Activated T-cell treated with anti-CD3 and anti-CD28 coated beads, Interleukin-2, amount 50 U/mL, for 72 hours (primary cell): ENCODE data around the gene SLC4A4. TPM values are rescaled to one million over a fixed set of nuclear protein-coding genes. Genes with fewer than 3 reads are reported as not detected.

ENCODE experiments used
- ATAC-seq, 2 donors: fragments of 150-1000 bp; cut with Tn5 transposase; replicated peaks in 1 of 2; 2 replicates each; pipeline ENCODE4 v1.10.0; 2021; ENCODE audit warnings: moderate library complexity in 2 of 2, mild to moderate bottlenecking in 1 of 2
- DNase-seq, 2 donors: peaks; one replicate each; pipeline ENCODE4 v3.0.0; 2021 to 2022; ENCODE audit warnings: mixed read lengths in 1 of 2
- H3K27ac Mint-ChIP-seq: one replicate; pipeline ENCODE4 v1.8.0; 2022; ENCODE audit warnings: mild to moderate bottlenecking, moderate library complexity, mixed read lengths
- H3K27me3 Mint-ChIP-seq: one replicate; pipeline ENCODE4 v1.8.0; 2022; ENCODE audit warnings: low read depth, mixed read lengths
- H3K36me3 Mint-ChIP-seq, 2 donors: one replicate each; pipeline ENCODE4 v1.8.0; 2022; ENCODE audit warnings: mixed read lengths in 2 of 2, mild to moderate bottlenecking in 1 of 2; ENCODE audit not compliant: insufficient read depth in 2 of 2
- H3K4me1 Mint-ChIP-seq: one replicate; pipeline ENCODE4 v1.8.0; 2022; ENCODE audit warnings: low read depth, mixed read lengths
- H3K4me3 Mint-ChIP-seq, 2 donors: one replicate each; pipeline ENCODE4 v1.8.0; 2022; ENCODE audit warnings: mild to moderate bottlenecking in 2 of 2, mixed read lengths in 2 of 2, moderate library complexity in 2 of 2
- H3K9me3 Mint-ChIP-seq, 2 donors: one replicate each; pipeline ENCODE4 v1.8.0; 2022; ENCODE audit warnings: mixed read lengths in 2 of 2
- total RNA-seq, 2 donors: library from RNA; stranded (reverse); gene quantifications; one replicate each; pipeline ENCODE4 v1.2.3, GENCODE V29; 2022

Gene SLC4A4
- total RNA-seq, 2 donors from 2014 or later: 0.26 to 0.46 TPM

DNA sequence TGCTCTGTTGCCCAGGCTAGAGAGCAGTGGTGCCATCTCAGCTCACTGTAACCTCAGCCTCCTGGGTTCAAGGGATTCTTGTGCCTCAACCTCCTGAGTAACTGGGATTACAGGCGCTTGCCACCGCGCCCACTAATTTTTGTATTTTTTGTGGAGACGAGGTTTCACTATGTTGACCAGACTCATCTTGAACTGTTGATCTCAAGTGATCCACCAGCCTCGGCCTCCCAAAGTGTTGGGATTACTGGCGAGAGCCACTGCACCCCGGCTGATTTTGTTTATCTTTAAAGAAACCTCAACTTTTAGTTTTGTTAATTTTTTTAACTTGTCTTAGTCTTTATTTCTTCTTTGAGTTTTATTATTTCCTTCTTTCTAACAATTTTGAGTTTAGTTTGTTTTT is 163.2 kb downstream of the SLC4A4 start:
- Mint-ChIP-seq H3K4me1 (no peaks in the 10 kb centered on the region), H3K27me3 (no peaks in the 10 kb centered on the region), H3K36me3 (no peaks in the 10 kb centered on the region), H3K9me3 (no peaks in the 10 kb centered on the region), H3K4me3 (no peak overlapping the region), H3K27ac (no peak overlapping the region)
- ATAC-seq (no peak), DNase-seq (no peak)

DNA sequence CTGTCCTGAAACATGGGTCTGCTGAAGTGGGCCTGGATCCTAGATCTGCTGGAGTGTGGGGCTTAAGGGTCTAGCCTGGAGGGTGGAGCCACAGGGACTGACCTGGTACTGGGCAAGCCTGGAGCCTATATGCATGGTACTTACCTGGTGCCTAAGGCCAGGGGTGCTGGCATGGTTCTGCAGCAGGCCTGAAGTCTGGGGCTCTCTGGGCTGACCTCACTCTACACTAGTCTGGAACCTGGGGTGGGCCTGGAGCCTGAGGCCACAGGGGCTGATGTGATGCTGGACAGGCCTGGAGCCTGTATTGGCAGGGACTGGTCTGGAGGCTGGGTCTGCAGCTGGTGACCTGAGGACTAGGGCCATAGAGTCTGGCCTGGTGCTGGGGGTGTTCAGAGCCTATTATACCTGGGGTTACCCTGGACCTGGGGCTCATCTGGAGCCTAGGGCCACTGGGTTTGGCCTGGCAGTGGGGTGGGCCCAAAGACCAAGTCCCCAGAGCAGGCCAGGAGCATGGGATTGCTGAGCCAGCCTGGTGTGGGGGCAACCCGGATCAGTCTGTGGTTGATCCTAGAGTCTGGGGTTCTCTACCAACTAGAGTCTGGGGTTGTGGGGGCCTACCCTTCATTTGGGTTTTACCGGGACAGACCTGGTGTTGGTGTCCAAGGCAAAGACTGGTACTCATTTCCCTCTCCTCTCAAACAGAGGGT is 179.6 kb downstream of the SLC4A4 start:
- H3K36me3 Mint-ChIP-seq: no peaks in the 10 kb centered on the region
- H3K9me3 Mint-ChIP-seq: peaks cover 4 to 5% of the 10 kb centered on the region in 2 donors
- no peak for DNase-seq
- no peaks in the 10 kb centered on the region for H3K27me3 Mint-ChIP-seq
- H3K4me3 Mint-ChIP-seq: no peak overlapping the region
- H3K4me1 Mint-ChIP-seq: no peaks in the 10 kb centered on the region
- ATAC-seq: no peak
- no peak overlapping the region for H3K27ac Mint-ChIP-seq

DNA sequence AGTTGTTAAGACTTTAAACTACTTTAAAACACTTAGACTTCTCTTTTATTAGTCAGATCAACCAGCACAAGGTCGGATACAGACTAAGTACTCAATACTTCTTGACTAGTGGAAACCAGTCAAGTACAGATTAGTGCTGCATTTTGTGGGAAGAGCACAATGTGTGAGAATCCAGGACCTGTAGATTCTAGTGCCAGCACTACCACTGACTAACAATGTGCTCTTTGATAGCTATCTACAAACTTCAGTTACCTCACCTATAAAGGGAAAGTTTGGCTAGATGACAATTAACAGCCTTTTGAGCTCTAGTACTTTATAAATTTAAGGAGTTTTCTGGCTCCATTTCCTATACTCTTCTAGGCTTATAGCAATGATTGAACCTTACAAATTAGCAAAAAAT is 181.5 kb downstream of the SLC4A4 start:
- H3K4me3 Mint-ChIP-seq: no peak overlapping the region
- no peaks in the 10 kb centered on the region for H3K4me1 Mint-ChIP-seq
- H3K9me3 Mint-ChIP-seq: peaks cover 3 to 4% of the 10 kb centered on the region in 2 donors
- H3K36me3 Mint-ChIP-seq: no peaks in the 10 kb centered on the region
- no peak overlapping the region for H3K27ac Mint-ChIP-seq
- H3K27me3 Mint-ChIP-seq: no peaks in the 10 kb centered on the region
- DNase-seq (no peak), ATAC-seq (peak in 1 of 2 donors; percentile 53)

DNA sequence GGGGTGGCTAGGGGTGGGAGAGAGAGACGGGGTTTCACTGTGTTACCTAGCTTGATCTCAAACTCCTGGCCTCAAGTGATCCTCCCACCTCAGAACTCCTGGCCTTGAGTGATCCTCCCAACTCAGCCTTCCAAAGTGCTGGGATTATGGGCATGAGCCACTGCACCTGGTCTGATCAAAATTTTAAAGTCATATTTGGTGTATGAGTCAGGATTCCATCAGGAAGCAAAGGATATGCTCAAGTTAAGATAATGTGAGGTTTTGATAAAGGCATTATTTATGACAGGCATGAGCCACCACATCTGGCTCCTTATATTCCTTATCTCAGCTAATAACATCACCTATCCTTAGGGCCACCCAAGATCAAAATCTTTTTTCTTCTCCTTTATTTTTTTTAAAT is 182.0 kb downstream of the SLC4A4 start:
- peaks cover 3 to 4% of the 10 kb centered on the region in 2 donors for H3K9me3 Mint-ChIP-seq

DNA sequence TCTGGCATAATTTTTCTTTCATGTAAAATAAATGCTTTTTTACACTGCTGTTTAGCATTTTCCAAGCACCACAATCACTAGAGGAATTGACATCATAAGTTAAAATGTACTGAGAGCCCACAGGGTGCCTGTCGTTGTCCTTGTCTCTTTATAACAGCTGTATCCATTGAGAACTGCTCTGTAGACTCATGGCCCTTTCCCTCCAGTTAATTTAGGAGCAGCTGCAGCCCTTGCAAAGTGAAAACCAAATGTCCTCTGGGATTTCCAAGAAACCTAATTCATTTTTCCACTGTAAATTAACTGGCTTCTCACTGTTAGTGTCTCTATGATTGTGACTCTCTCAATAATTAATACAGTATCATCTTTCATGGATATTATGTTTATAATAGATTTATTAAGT is 185.9 kb downstream of the SLC4A4 start:
- Mint-ChIP-seq H3K4me1 (no peaks in the 10 kb centered on the region), H3K27ac (no peak overlapping the region), H3K27me3 (no peaks in the 10 kb centered on the region), H3K36me3 (no peaks in the 10 kb centered on the region), H3K4me3 (no peak overlapping the region), H3K9me3 (no peaks in the 10 kb centered on the region)
- ATAC-seq (no peak), DNase-seq (no peak)

More for the DNA sequence above, 182.0 kb downstream of the SLC4A4 start:
- ATAC-seq: no peak
- no peaks in the 10 kb centered on the region for H3K4me1 Mint-ChIP-seq
- H3K4me3 Mint-ChIP-seq: no peak overlapping the region
- DNase-seq: no peak
- no peaks in the 10 kb centered on the region for H3K27me3 Mint-ChIP-seq
- no peaks in the 10 kb centered on the region for H3K36me3 Mint-ChIP-seq
- no peak overlapping the region for H3K27ac Mint-ChIP-seq

DNA sequence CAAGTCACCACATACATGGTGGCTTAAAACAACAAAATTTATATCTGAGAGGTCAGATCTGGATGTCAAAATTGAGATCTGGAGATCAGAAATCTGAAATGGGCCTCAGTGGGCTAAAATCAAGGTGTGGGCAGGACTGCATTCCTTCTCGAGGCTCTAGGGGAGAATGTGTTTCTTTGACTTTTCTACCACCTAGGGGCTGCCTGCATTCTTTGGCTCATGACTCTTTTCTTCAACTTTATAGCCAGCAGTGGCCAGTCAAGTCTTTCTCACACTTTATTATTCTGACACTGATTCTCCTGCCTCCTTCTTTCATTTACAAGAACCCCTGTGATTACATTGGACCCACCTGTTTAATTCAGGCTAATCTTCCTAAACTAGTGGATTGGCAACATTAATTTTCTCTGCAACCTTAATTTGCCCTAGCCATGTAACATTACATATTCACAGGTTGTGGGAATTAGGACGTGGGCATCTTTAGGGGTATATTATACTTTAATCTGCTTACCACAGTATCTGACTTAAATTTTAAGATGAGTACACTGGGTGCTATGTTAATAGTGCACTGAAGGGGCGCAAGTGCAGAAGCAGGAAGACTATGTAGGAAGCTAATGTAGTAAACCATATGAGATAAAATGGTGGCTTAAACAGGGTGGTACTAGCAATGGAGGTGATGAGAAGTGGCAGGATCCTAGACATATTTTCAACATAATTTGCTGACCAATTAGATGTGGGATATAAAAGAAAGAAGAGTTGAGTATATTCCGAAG is 188.0 kb downstream of the SLC4A4 start:
- no peaks in the 10 kb centered on the region for H3K27me3 Mint-ChIP-seq
- H3K27ac Mint-ChIP-seq: no peak overlapping the region
- no peaks in the 10 kb centered on the region for H3K4me1 Mint-ChIP-seq
- no peaks in the 10 kb centered on the region for H3K9me3 Mint-ChIP-seq
- H3K36me3 Mint-ChIP-seq: no peaks in the 10 kb centered on the region
- no peak overlapping the region for H3K4me3 Mint-ChIP-seq
- ATAC-seq: no peak
- no peak for DNase-seq

DNA sequence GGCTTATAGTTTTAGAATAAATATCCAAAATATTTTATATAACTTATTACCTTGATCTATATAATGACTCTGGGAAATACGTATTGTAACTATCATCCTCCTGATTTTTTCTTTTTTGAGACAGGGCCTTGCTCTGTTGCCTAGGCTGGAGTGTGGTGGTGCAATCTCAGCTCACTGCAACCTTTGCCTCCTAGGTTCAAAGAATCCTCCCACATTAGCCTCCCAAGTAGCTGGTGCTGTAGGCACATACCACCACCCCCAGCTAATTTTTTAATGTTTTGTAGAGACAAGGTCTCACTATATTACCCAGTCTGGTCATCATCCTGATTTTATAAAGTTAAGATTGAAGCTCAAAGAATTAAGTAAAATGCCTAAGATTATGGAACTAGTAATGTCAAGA is 193.6 kb downstream of the SLC4A4 start:
- Mint-ChIP-seq H3K27me3 (no peaks in the 10 kb centered on the region), H3K4me1 (no peaks in the 10 kb centered on the region), H3K4me3 (no peak overlapping the region), H3K9me3 (no peaks in the 10 kb centered on the region), H3K27ac (no peak overlapping the region), H3K36me3 (no peaks in the 10 kb centered on the region)
- DNase-seq (no peak), ATAC-seq (no peak)

DNA sequence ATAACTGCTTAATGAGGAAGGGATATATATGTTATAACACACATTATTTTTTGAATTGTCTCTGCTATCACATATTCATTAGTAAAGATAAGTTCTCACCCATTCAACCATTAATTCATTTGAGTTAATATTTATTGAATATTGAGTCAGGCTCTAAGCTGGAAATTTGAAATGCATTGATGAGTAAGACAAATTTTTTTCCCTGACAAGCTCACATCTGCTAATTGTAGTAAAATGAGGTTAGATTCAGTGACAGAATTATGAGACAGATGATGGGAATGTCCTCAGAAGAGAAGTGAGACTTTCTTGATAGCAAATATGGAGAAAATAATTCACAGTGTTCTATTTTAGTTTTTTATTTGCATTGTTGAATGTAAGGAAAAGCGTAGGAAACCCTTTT is 194.3 kb downstream of the SLC4A4 start:
- H3K27me3 Mint-ChIP-seq: no peaks in the 10 kb centered on the region
- no peak for ATAC-seq
- no peaks in the 10 kb centered on the region for H3K36me3 Mint-ChIP-seq
- DNase-seq: no peak
- H3K4me3 Mint-ChIP-seq: no peak overlapping the region
- H3K9me3 Mint-ChIP-seq: no peaks in the 10 kb centered on the region
- H3K27ac Mint-ChIP-seq: no peak overlapping the region
- no peaks in the 10 kb centered on the region for H3K4me1 Mint-ChIP-seq

DNA sequence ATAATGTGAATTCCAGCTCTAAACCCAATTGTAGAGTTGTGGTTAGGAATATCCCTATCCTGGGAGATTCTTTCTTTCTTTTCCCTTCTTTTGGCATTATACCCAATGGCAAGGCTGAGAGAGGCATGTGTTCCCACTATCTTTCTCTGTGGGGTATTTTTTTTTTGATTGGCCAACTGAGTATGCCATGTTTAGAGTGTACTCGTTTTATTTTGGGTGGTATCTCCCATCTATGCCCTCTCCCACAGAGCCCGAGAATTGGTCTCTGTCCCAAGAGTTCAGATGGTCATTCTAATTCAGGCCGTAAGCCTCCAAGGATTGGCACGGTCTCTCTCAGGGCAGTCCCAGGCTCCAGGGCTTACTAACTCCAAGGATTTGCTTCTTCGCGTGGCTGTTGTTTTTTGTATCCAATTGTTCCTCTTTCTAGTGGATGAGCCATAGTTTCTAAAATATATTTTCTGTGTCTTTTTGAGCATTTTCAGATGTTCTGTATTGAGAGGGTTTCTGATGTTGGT is 198.8 kb downstream of the SLC4A4 start:
- Mint-ChIP-seq H3K9me3 (no peaks in the 10 kb centered on the region), H3K27me3 (no peaks in the 10 kb centered on the region), H3K27ac (no peak overlapping the region), H3K4me3 (no peak overlapping the region), H3K36me3 (no peaks in the 10 kb centered on the region), H3K4me1 (no peaks in the 10 kb centered on the region)
- ATAC-seq: no peak
- no peak for DNase-seq

DNA sequence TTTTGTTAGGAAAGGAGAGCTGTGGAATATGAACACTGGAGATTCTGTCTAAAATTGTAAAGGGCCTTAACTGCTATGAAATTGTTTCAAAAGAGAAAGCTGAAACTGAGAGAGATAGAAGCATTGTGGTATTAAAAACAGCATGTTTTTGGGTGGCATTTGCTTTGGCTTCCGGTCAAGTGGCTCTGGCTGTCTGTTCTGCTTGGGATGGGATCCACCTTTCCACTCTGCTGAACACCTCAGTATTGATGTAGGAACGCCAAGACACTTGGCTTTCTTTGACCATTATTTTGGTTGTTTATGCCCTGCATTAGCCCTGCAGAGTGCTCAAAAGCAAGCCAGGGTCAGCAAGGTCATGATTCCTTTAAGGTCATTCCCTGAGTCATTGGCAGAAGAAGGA is 199.7 kb downstream of the SLC4A4 start:
- H3K27me3 Mint-ChIP-seq: no peaks in the 10 kb centered on the region
- ATAC-seq (no peak), DNase-seq (no peak)
- no peak overlapping the region for H3K27ac Mint-ChIP-seq
- no peak overlapping the region for H3K4me3 Mint-ChIP-seq
- no peaks in the 10 kb centered on the region for H3K36me3 Mint-ChIP-seq
- no peaks in the 10 kb centered on the region for H3K4me1 Mint-ChIP-seq
- H3K9me3 Mint-ChIP-seq: no peaks in the 10 kb centered on the region

DNA sequence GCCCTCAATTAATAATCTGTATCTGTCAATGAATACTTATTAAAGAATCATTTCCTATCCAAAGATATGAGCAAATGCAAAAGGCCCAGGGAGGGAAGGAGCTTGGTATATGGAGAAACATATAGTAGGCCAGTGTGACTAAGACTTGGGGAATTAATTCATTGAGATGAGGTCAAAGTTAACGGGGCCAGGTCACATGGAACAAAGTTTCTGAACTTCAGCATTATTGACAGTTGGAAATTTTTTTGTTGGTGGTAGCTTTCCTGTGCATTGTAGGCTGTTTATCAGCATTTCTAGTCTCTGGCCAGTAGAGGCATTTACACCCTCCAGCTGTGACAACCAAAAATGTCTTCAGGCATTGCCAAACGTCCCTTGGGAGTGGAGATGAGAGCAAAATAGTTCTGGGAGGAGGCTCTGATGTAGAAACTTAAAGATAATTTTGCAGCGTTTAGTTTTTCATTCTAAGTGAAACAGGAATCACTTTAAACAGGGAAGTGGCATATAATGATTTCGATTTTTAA is 202.0 kb downstream of the SLC4A4 start:
- DNase-seq: no peak
- Mint-ChIP-seq H3K27me3 (no peaks in the 10 kb centered on the region), H3K36me3 (no peaks in the 10 kb centered on the region), H3K9me3 (no peaks in the 10 kb centered on the region), H3K4me1 (no peaks in the 10 kb centered on the region), H3K4me3 (no peak overlapping the region), H3K27ac (no peak overlapping the region)
- ATAC-seq: no peak

DNA sequence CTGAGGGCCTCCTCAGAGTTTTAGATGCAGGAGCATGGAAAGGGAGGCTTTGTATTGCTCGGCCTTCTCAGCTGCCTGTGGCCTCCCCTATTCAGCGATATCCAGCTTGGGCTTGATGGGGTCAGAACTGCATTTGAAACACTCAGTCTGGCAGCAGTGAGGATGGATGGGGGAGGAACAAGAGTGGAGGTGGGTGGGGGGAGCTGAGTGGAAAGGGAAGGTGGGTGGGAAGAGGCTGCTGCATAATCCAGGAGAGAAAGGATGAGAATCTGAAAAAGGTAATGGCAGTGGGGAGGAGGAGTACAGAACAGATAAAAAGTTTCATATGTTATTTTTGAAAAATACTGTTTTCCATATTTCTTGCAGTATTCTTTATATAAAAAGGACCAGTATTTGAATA is 202.7 kb downstream of the SLC4A4 start:
- Mint-ChIP-seq H3K4me1 (no peaks in the 10 kb centered on the region), H3K36me3 (no peaks in the 10 kb centered on the region), H3K9me3 (no peaks in the 10 kb centered on the region), H3K27me3 (no peaks in the 10 kb centered on the region), H3K27ac (no peak overlapping the region), H3K4me3 (no peak overlapping the region)
- DNase-seq (no peak), ATAC-seq (no peak)

DNA sequence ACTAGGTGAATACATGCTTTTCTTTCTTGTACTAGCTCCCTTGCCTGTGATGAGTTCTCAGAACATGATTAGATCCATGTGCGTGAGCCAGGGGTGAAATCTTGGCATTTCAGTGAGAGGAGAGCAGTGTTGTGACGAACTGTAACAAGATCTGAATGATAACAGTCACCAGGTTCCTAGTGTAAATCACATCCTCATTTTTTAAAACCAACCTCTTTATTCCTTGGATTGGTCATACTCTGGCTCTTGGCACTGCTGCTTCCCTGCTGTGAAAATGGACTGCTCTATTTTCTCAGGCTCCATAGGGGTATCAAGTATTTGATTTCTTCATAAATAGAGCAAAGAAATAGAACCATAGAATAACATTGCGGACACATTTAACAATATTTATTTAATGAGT is 206.3 kb downstream of the SLC4A4 start:
- Mint-ChIP-seq H3K36me3 (no peaks in the 10 kb centered on the region), H3K27me3 (no peaks in the 10 kb centered on the region)

More for the DNA sequence above, 206.3 kb downstream of the SLC4A4 start:
- no peaks in the 10 kb centered on the region for H3K4me1 Mint-ChIP-seq
- no peak overlapping the region for H3K27ac Mint-ChIP-seq
- no peak overlapping the region for H3K4me3 Mint-ChIP-seq
- H3K9me3 Mint-ChIP-seq: no peaks in the 10 kb centered on the region
- no peak for DNase-seq
- no peak for ATAC-seq
